Measurements from ENCODE around the gene MOXD1. TPM values are rescaled to one million over a fixed set of nuclear protein-coding genes. Genes with fewer than 3 reads are reported as not detected.

The MOXD1 gene
- total RNA-seq, 4 donors from 2014 or later: 4.6 to 13.3 (median 6.6) TPM

- Histone ChIP-seq H3K4me1 (peaks cover 0 to 7% (median 0%) of the 10 kb centered on the region in 4 donors), H3K4me3 (no peak overlapping the region), H3K36me3 (no peaks in the 10 kb centered on the region), H3K27me3 (no peaks in the 10 kb centered on the region), H3K27ac (peak overlapping the region; percentile 24 to 80 (median 44)), H3K9me3 (peaks cover 0 to 20% (median 7%) of the 10 kb centered on the region in 4 donors)
- WGBS, 2 donors: 38 to 41% methylated on average over 5 of the region's 5 CpGs
- no peak for TF ChIP-seq CTCF (IDR thresholded peaks at IDR 0.05)
- no peak for TF ChIP-seq POLR2A (IDR thresholded peaks at IDR 0.05)
- no peak for DNase-seq (ENCODE audit: low spot score in 2 of 2)
Observed at GRCh38 chr6:132392270-132392646, 9.0 kb downstream of the MOXD1 start.

GRCh38 chr6:132391391-132392269 is 9.6 kb downstream of the MOXD1 start:
- peaks cover 0 to 20% (median 7%) of the 10 kb centered on the region in 4 donors for H3K9me3 ChIP-seq
- TF ChIP-seq CTCF (IDR thresholded peaks at IDR 0.05) (no peak), EP300 (IDR thresholded peaks at IDR 0.05) (peak in 1 of 2 donors; percentile 22)
- no peak for DNase-seq (ENCODE audit: low spot score in 2 of 2)
- no peaks in the 10 kb centered on the region for H3K36me3 ChIP-seq
- 36 to 40% methylated on average over 12 of the region's 12 CpGs for WGBS, 2 donors
- H3K4me1 ChIP-seq: peaks cover 0 to 7% (median 0%) of the 10 kb centered on the region in 4 donors
- peak overlapping the region; percentile 24 to 80 (median 44) for H3K27ac ChIP-seq
- no peaks in the 10 kb centered on the region for H3K27me3 ChIP-seq
- H3K4me3 ChIP-seq: no peak overlapping the region

GRCh38 chr6:132390451-132390850 is 10.8 kb downstream of the MOXD1 start:
- 65 to 74% methylated on average over 4 of the region's 4 CpGs for WGBS, 2 donors

GRCh38 chr6:132390017-132390416 is 11.3 kb downstream of the MOXD1 start:
- no peak for DNase-seq (ENCODE audit: low spot score in 2 of 2)
- TF ChIP-seq POLR2A (IDR thresholded peaks at IDR 0.05): no peak
- no peak for TF ChIP-seq EP300 (IDR thresholded peaks at IDR 0.05)
- no peak for TF ChIP-seq CTCF (IDR thresholded peaks at IDR 0.05)
- Histone ChIP-seq H3K27me3 (no peaks in the 10 kb centered on the region), H3K27ac (peak overlapping the region in 1 of 4 donors; percentile 80), H3K36me3 (no peaks in the 10 kb centered on the region), H3K4me1 (peaks cover 0 to 7% (median 0%) of the 10 kb centered on the region in 4 donors), H3K4me3 (no peak overlapping the region), H3K9me3 (peaks cover 0 to 11% (median 3%) of the 10 kb centered on the region in 4 donors)
- 72 to 73% methylated on average over 4 of the region's 4 CpGs for WGBS, 2 donors

More at GRCh38 chr6:132390451-132390850, 10.8 kb downstream of the MOXD1 start:
- TF ChIP-seq EP300 (IDR thresholded peaks at IDR 0.05): no peak
- TF ChIP-seq POLR2A (IDR thresholded peaks at IDR 0.05): no peak
- TF ChIP-seq CTCF (IDR thresholded peaks at IDR 0.05): no peak
- Histone ChIP-seq H3K9me3 (peaks cover 0 to 15% (median 5%) of the 10 kb centered on the region in 4 donors), H3K36me3 (no peaks in the 10 kb centered on the region), H3K27ac (peak overlapping the region in 1 of 4 donors; percentile 80), H3K4me1 (peaks cover 0 to 7% (median 0%) of the 10 kb centered on the region in 4 donors), H3K4me3 (no peak overlapping the region), H3K27me3 (no peaks in the 10 kb centered on the region)
- DNase-seq (ENCODE audit: low spot score in 2 of 2): no peak

GRCh38 chr6:132388291-132388690 is 13.0 kb downstream of the MOXD1 start:
- Histone ChIP-seq H3K36me3 (no peaks in the 10 kb centered on the region), H3K4me1 (peaks cover 0 to 7% (median 0%) of the 10 kb centered on the region in 4 donors), H3K27ac (no peak overlapping the region), H3K9me3 (no peaks in the 10 kb centered on the region), H3K27me3 (no peaks in the 10 kb centered on the region), H3K4me3 (no peak overlapping the region)
- no peak for DNase-seq (ENCODE audit: low spot score in 2 of 2)
- 31 to 34% methylated on average over 3 of the region's 3 CpGs for WGBS, 2 donors
- TF ChIP-seq POLR2A (IDR thresholded peaks at IDR 0.05): no peak
- no peak for TF ChIP-seq EP300 (IDR thresholded peaks at IDR 0.05)
- no peak for TF ChIP-seq CTCF (IDR thresholded peaks at IDR 0.05)

Measured in tibial nerve (tissue), 4 donors.